Suprapubic skin (tissue), 4 donors: ENCODE measurements around the gene VPS50.

Experiments used
- EP300 ChIP-seq: sonication (generic); formaldehyde crosslinking; IDR thresholded peaks from one replicate; pipeline ENCODE4 v1.6.1; 2017; ENCODE audit warnings: antibody characterized with exemption
- POLR2AphosphoS5 ChIP-seq, 3 donors: sonication (generic); formaldehyde crosslinking; IDR thresholded peaks; one replicate each; pipeline ENCODE4 v1.6.1; 2017; ENCODE audit warnings: antibody characterized with exemption in 3 of 3
- TF ChIP-seq, protein P1 (sequence below), 2 donors: fragments of 200-600 bp in 1 of 2; fragments of 450-650 bp in 1 of 2; sonication (generic) in 1 of 2; IDR thresholded peaks; one replicate each; pipeline ENCODE4 v1.5.1; 2016 to 2019; ENCODE audit warnings: antibody characterized with exemption in 2 of 2, mild to moderate bottlenecking in 1 of 2, moderate library complexity in 1 of 2

DNA sequence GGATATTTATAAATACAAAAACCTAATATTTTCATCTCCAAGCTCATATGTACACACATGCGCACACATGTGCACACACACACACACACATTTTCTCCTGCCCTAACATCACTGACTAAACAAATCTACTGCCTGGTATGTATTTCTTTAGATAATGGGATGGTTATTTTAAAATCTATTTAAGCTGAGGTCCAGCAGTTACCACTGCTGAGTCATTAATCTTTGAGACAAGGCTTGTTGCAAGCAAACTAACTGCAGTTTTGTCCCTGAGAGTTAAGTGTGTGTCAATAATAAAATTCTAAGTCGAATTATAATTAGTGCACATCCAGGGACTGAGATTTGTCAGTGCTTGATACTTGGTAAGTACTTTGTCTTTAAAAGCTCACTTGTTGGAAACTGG is 135.1 kb downstream of the VPS50 start:
- TF ChIP-seq, protein P1, sequence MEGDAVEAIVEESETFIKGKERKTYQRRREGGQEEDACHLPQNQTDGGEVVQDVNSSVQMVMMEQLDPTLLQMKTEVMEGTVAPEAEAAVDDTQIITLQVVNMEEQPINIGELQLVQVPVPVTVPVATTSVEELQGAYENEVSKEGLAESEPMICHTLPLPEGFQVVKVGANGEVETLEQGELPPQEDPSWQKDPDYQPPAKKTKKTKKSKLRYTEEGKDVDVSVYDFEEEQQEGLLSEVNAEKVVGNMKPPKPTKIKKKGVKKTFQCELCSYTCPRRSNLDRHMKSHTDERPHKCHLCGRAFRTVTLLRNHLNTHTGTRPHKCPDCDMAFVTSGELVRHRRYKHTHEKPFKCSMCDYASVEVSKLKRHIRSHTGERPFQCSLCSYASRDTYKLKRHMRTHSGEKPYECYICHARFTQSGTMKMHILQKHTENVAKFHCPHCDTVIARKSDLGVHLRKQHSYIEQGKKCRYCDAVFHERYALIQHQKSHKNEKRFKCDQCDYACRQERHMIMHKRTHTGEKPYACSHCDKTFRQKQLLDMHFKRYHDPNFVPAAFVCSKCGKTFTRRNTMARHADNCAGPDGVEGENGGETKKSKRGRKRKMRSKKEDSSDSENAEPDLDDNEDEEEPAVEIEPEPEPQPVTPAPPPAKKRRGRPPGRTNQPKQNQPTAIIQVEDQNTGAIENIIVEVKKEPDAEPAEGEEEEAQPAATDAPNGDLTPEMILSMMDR (IDR thresholded peaks at IDR 0.05) = no peak
- TF ChIP-seq EP300 (no peak), POLR2AphosphoS5 (IDR thresholded peaks at IDR 0.05) (no peak)
